ENCODE measurements around the gene KRT33B.

- TF ChIP-seq NFE2L2 (IDR thresholded peaks at IDR 0.05; ENCODE audit: low read depth, low read length): no peak
- TF ChIP-seq RAD21 (IDR thresholded peaks at IDR 0.05; ENCODE audit: low read length): no peak
- no peak for TF ChIP-seq MAFK (IDR thresholded peaks at IDR 0.05; ENCODE audit: low read depth, low read length)
- TF ChIP-seq CTCF (conservative IDR thresholded peaks at IDR 0.05; ENCODE audit: low read depth, low read length): no peak
- TF ChIP-seq SMC3 (IDR thresholded peaks at IDR 0.05; ENCODE audit: low read depth, low read length): no peak
- no peak for TF ChIP-seq POLR2A (IDR thresholded peaks at IDR 0.05; ENCODE audit: low read depth, low read length)
- no peak for TF ChIP-seq CEBPB (IDR thresholded peaks at IDR 0.05; ENCODE audit: low read depth, low read length)
- TF ChIP-seq MAZ (IDR thresholded peaks at IDR 0.05; ENCODE audit: borderline replicate concordance, low read depth, low read length): no peak
- no peak for TF ChIP-seq USF2 (IDR thresholded peaks at IDR 0.05; ENCODE audit: low read depth, low read length)
- no peak for TF ChIP-seq CHD1 (IDR thresholded peaks at IDR 0.05; ENCODE audit: low read depth, low read length)
- TF ChIP-seq RFX5 (IDR thresholded peaks at IDR 0.05; ENCODE audit: low read depth, low read length): no peak
Measured at GRCh38 chr17:41345992-41346391, 23.6 kb downstream of the KRT33B start.

Measured in IMR-90 (cell line).